Sigmoid colon (tissue), 7 donors: ENCODE results near the gene LITAFD. TPM values are rescaled to one million over a fixed set of nuclear protein-coding genes. Genes with fewer than 3 reads are reported as not detected.

Experiments
- DNase-seq: peaks from one replicate; pipeline ENCODE4 v3.0.0-alpha.2; 2019
- H3K27ac ChIP-seq, 4 donors: fragments of 200-600 bp; sonication (generic); one replicate each; pipeline ENCODE4 v1.5.1; 2016 to 2019; ENCODE audit warnings: mild to moderate bottlenecking in 1 of 4
- H3K27me3 ChIP-seq, 3 donors: fragments of 200-600 bp; sonication (generic); one replicate each; pipeline ENCODE4 v1.5.1; 2019; ENCODE audit warnings: mild to moderate bottlenecking in 1 of 3
- H3K36me3 ChIP-seq, 4 donors: fragments of 200-600 bp; sonication (generic); one replicate each; pipeline ENCODE4 v1.5.1; 2016 to 2019
- H3K4me1 ChIP-seq, 4 donors: fragments of 200-600 bp; sonication (generic); one replicate each; pipeline ENCODE4 v1.5.1; 2017 to 2019
- H3K4me3 ChIP-seq, 4 donors: fragments of 200-600 bp; sonication (generic); one replicate each; pipeline ENCODE4 v1.5.1; 2017 to 2019; ENCODE audit warnings: mild to moderate bottlenecking in 2 of 4, moderate library complexity in 1 of 4
- H3K9me3 ChIP-seq, 4 donors: fragments of 200-600 bp in 3 of 4; sonication (generic) in 3 of 4; one replicate each; pipeline versions ENCODE4 v1.5.1 to v1.6.1; 2013 to 2019
- EP300 ChIP-seq, 4 donors: sonication (generic); formaldehyde crosslinking; IDR thresholded peaks; one replicate each; pipeline ENCODE4 v1.6.1; 2017; ENCODE audit warnings: antibody characterized with exemption in 4 of 4
- POLR2A ChIP-seq, 2 donors: fragments of 450-650 bp; IDR thresholded peaks; one replicate each; pipeline ENCODE4 v1.6.1; 2016; ENCODE audit warnings: antibody characterized with exemption in 2 of 2, mild to moderate bottlenecking in 2 of 2, moderate library complexity in 2 of 2
- POLR2AphosphoS5 ChIP-seq, 4 donors: sonication (generic); formaldehyde crosslinking; IDR thresholded peaks; one replicate each; pipeline ENCODE4 v1.6.1; 2017; ENCODE audit warnings: antibody characterized with exemption in 4 of 4
- WGBS, 2 donors: extraction: QIAGEN DNeasy Blood & Tissue Kit; methylation state at CpG; one replicate each; pipeline ENCODE4 v1.1.7; 2013; 5-methylcytosine and 5-hydroxymethylcytosine counted together
- intact Hi-C: fragments of 100-400 bp; cut with DNase I; formaldehyde crosslinking; loops from one replicate; pipeline ENCODE4 v1.15.1; 2023
- polyA plus RNA-seq, 3 donors: library from polyadenylated mRNA; stranded (reverse); fragments of 200-250 nt; gene quantifications; one replicate each; pipeline ENCODE4 v1.2.3, GENCODE V29; 2013
- total RNA-seq, 4 donors: library from RNA; depleted of rRNA; stranded (reverse); fragments of >200 nt; gene quantifications; one replicate each; pipeline ENCODE4 v1.1.0, GENCODE V29; 2016
- TF ChIP-seq, protein P1 (sequence below), 4 experiments: fragments of 450-650 bp in 3 of 4; fragments of 200-600 bp in 1 of 4; IDR thresholded peaks; one replicate each; pipeline ENCODE4 v1.5.1; 2016 to 2019; ENCODE audit warnings: antibody characterized with exemption in 4 of 4, mild to moderate bottlenecking in 3 of 4, moderate library complexity in 2 of 4
- donor health status: healthy with polysubstance abuse.
- donor health status: Bipolar disorder and iron deficiency.
- donor health status: healthy.

Gene LITAFD
- total and polyA plus RNA-seq, 7 donors: not detected

DNA sequence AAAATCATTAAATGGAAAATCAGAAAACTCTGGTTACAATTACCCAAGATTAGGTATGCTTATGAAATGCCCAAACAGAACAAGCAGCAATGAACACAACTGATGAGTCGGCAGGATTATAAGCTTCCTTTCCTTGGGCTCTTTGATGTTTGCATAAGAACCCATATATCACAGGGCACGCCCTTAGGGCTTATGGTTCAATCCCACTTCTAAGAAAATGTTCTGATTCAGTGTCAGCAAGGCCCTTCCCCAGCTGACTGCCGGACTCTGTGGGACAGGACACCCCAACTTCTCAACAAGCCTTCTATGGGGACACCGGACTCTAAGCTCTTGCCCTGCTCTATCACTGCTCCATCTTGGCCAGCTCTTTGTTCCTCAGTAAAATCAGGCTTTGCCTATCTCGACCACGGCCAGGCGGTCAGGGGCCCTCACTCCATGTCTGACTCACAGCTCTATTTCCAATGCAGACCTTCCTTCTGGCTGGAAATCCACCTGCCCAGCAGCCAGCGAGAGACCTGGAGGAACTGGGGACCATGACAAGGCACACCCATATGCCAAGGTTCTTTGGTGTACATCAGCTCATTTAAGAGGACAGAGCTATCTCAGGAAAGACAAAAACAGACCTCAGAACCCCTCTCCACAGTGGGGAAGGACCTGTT, 26.8 kb downstream of the LITAFD start:
- Histone ChIP-seq H3K4me3 (no peak overlapping the region), H3K27ac (no peak overlapping the region), H3K4me1 (no peaks in the 10 kb centered on the region), H3K36me3 (peaks cover 35 to 100% (median 61%) of the 10 kb centered on the region in 4 donors), H3K27me3 (no peaks in the 10 kb centered on the region), H3K9me3 (no peaks in the 10 kb centered on the region)
- DNase-seq: no peak
- intact Hi-C loops: no loop called here
- 51 to 73% methylated on average over 8 of the region's 8 CpGs for WGBS, 2 donors
- TF ChIP-seq EP300 (IDR thresholded peaks at IDR 0.05): no peak
- TF ChIP-seq, protein P1, sequence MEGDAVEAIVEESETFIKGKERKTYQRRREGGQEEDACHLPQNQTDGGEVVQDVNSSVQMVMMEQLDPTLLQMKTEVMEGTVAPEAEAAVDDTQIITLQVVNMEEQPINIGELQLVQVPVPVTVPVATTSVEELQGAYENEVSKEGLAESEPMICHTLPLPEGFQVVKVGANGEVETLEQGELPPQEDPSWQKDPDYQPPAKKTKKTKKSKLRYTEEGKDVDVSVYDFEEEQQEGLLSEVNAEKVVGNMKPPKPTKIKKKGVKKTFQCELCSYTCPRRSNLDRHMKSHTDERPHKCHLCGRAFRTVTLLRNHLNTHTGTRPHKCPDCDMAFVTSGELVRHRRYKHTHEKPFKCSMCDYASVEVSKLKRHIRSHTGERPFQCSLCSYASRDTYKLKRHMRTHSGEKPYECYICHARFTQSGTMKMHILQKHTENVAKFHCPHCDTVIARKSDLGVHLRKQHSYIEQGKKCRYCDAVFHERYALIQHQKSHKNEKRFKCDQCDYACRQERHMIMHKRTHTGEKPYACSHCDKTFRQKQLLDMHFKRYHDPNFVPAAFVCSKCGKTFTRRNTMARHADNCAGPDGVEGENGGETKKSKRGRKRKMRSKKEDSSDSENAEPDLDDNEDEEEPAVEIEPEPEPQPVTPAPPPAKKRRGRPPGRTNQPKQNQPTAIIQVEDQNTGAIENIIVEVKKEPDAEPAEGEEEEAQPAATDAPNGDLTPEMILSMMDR (IDR thresholded peaks at IDR 0.05): no peak
- no peak for TF ChIP-seq POLR2A (IDR thresholded peaks at IDR 0.05)
- no peak for TF ChIP-seq POLR2AphosphoS5 (IDR thresholded peaks at IDR 0.05)

DNA sequence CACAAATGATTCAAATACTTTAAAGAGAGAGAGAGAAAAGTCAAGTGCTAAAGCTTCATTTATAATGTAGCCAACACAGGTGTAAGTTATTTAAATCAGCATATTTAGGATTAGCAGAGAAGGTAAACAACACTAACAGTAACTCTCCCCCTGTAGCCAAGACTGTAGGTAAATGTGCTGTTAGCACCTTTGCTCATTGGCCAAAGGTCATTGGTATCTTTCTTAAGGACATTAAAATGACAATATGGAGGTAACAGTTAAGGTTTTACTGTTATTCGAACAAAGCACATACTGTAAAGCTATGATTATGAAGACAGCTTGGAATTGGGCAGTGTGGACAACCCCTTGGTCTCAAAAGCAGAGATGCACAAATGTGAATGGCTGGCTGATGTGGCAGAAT, 28.7 kb downstream of the LITAFD start:
- Histone ChIP-seq H3K27ac (no peak overlapping the region), H3K9me3 (no peaks in the 10 kb centered on the region), H3K4me3 (no peak overlapping the region), H3K4me1 (no peaks in the 10 kb centered on the region), H3K36me3 (peaks cover 19 to 100% (median 57%) of the 10 kb centered on the region in 4 donors), H3K27me3 (no peaks in the 10 kb centered on the region)
- no peak for DNase-seq
- WGBS, 2 donors: 22 to 78% methylated on average over 1 of the region's 1 CpG
- intact Hi-C loops: no loop called here
- TF ChIP-seq POLR2A (IDR thresholded peaks at IDR 0.05): no peak
- no peak for TF ChIP-seq POLR2AphosphoS5 (IDR thresholded peaks at IDR 0.05)
- TF ChIP-seq, protein P1 (IDR thresholded peaks at IDR 0.05): no peak
- no peak for TF ChIP-seq EP300 (IDR thresholded peaks at IDR 0.05)

DNA sequence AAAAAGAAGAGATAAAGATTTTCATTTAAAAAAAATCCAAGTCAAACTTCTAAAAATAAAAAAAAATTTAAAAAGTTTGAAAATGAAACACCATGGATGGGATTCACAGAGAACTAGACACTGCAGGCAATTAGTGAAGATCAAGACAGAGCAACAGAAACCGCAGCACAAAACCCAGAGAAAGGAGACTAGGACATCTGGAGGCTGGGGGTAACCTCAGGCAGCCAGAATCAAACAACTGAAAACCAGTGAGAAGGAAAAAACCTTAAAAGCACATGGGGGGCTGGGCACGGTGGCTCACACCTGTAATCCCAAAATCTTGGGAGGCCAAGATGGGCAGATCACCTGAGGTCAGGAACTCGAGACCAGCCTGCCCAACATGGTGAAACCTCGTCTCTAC, 30.6 kb downstream of the LITAFD start:
- Histone ChIP-seq H3K4me1 (no peaks in the 10 kb centered on the region), H3K27ac (no peak overlapping the region), H3K9me3 (no peaks in the 10 kb centered on the region), H3K27me3 (no peaks in the 10 kb centered on the region), H3K36me3 (peaks cover 8 to 100% (median 49%) of the 10 kb centered on the region in 4 donors), H3K4me3 (no peak overlapping the region)
- TF ChIP-seq POLR2AphosphoS5 (IDR thresholded peaks at IDR 0.05) (no peak), POLR2A (IDR thresholded peaks at IDR 0.05) (no peak), EP300 (IDR thresholded peaks at IDR 0.05) (no peak)
- TF ChIP-seq, protein P1 (IDR thresholded peaks at IDR 0.05): no peak
- intact Hi-C loops: no loop called here
- DNase-seq: no peak
- WGBS, 2 donors: 83 to 87% methylated on average over 4 of the region's 4 CpGs

DNA sequence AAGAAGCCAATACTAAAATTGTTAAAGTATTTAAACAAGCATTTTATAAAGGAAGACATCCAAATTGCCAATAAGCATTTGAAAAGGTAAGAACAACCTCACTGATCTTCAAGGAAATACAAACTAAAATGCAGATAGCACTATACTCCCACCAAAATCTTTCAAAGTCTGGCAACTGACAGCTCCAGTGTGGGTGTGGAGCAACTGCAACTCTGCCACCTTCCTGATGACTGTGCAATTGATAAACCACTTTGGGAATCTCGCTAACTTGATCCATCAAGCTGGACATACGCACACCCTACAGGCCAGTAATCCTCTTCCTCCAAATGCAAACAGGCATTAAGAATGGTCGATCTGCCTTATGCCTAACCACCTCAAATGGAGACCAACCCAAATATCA, 31.9 kb downstream of the LITAFD start:
- no peak overlapping the region for H3K27ac ChIP-seq
- no peaks in the 10 kb centered on the region for H3K9me3 ChIP-seq
- 93 to 94% methylated on average over 3 of the region's 3 CpGs for WGBS, 2 donors
- intact Hi-C loops: no loop called here
- no peaks in the 10 kb centered on the region for H3K27me3 ChIP-seq
- TF ChIP-seq EP300 (IDR thresholded peaks at IDR 0.05): no peak
- TF ChIP-seq, protein P1 (IDR thresholded peaks at IDR 0.05): no peak
- DNase-seq: no peak
- H3K4me3 ChIP-seq: no peak overlapping the region
- peaks cover 4 to 100% (median 52%) of the 10 kb centered on the region in 4 donors for H3K36me3 ChIP-seq
- H3K4me1 ChIP-seq: no peaks in the 10 kb centered on the region
